MCF 10A (cell line): ENCODE results near the gene FIBCD1. TPM values are rescaled to one million over a fixed set of nuclear protein-coding genes. Genes with fewer than 3 reads are reported as not detected.

Experiments used
- BruUV-seq: library from RNA; stranded (reverse); fragments of 400-500 nt; replicated peaks from 2 replicates; lab custom pipeline; 2021; lab: Mats Ljungman, UMichigan
- CTCF ChIA-PET: fragments of 300-600 bp; sonication (Branson Sonifier 250); formaldehyde crosslinking; extraction: SDS; loops from one replicate; lab custom pipeline; 2021; ENCODE audit warnings: antibody characterized with exemption, inconsistent platforms; lab: Yijun Ruan, JAX
- POLR2A ChIA-PET: fragments of 300-600, 350-650 bp; sonication (Branson Sonifier 250); formaldehyde crosslinking; extraction: SDS; loops from one replicate; lab custom pipeline; 2020; ENCODE audit warnings: antibody characterized with exemption, inconsistent platforms; lab: Yijun Ruan, JAX
- DNase-seq: peaks from one replicate; pipeline ENCODE4 v3.0.0-alpha.2; 2018; ENCODE audit not compliant: unreplicated experiment
- H3K27ac Mint-ChIP-seq: one replicate; pipeline ENCODE4 v1.8.0; 2022; ENCODE audit warnings: mild to moderate bottlenecking, low read depth, mixed read lengths; ENCODE audit not compliant: unreplicated experiment
- H3K27me3 Mint-ChIP-seq: one replicate; pipeline ENCODE4 v1.8.0; 2022; ENCODE audit warnings: mixed read lengths; ENCODE audit not compliant: insufficient read depth, unreplicated experiment
- H3K36me3 Mint-ChIP-seq: one replicate; pipeline ENCODE4 v1.8.0; 2022; ENCODE audit warnings: mild to moderate bottlenecking, moderate library complexity, mixed read lengths; ENCODE audit not compliant: insufficient read depth, unreplicated experiment
- H3K4me1 Mint-ChIP-seq: one replicate; pipeline ENCODE4 v1.8.0; 2022; ENCODE audit warnings: mixed read lengths; ENCODE audit not compliant: insufficient read depth, unreplicated experiment
- H3K4me3 Mint-ChIP-seq: one replicate; pipeline ENCODE4 v1.8.0; 2022; ENCODE audit warnings: mild to moderate bottlenecking, moderate library complexity, mixed read lengths; ENCODE audit not compliant: unreplicated experiment
- H3K9me3 Mint-ChIP-seq: one replicate; pipeline ENCODE4 v1.8.0; 2022; ENCODE audit warnings: mixed read lengths; ENCODE audit not compliant: unreplicated experiment
- CTCF ChIP-seq: fragments of 200-600 bp; IDR thresholded peaks from one replicate; pipeline ENCODE4 v1.8.0; 2022; ENCODE audit warnings: antibody characterized with exemption, mild to moderate bottlenecking; ENCODE audit not compliant: unreplicated experiment
- intact Hi-C: fragments of 100-400 bp; cut with micrococcal nuclease; formaldehyde crosslinking; loops from 2 replicates; pipeline ENCODE4 v1.14.1; 2022
- total RNA-seq: library from RNA; stranded (reverse); gene quantifications from 2 replicates; pipeline ENCODE4 v1.2.3, GENCODE V29; 2022

The FIBCD1 gene
- total RNA-seq, 1 experiment from 2014 or later, result 1.6 TPM

GRCh38 chr9:130901498-130902203, 37.4 kb downstream of the FIBCD1 start:
- no peak overlapping the region for H3K4me3 Mint-ChIP-seq
- BruUV-seq, result no TSS peak
- TF ChIP-seq CTCF, result no peak
- no peaks in the 10 kb centered on the region for H3K9me3 Mint-ChIP-seq
- peaks cover 12% of the 10 kb centered on the region for H3K27me3 Mint-ChIP-seq
- POLR2A ChIA-PET, result no interaction called here
- no peak for DNase-seq
- H3K4me1 Mint-ChIP-seq, result no peaks in the 10 kb centered on the region
- H3K27ac Mint-ChIP-seq, result no peak overlapping the region
- intact Hi-C loops, result no loop called here
- H3K36me3 Mint-ChIP-seq, result peaks cover 7% of the 10 kb centered on the region
- CTCF ChIA-PET, result interaction anchor here (0.6 to 1.7 kb wide), 5 partner anchors 11 to 125 kb away, joined by 3 to 4 read pairs (median 4); no protein-coding TSS in a partner anchor

- BruUV-seq, result no TSS peak
- Mint-ChIP-seq H3K27ac (no peak overlapping the region), H3K4me3 (no peak overlapping the region), H3K4me1 (no peaks in the 10 kb centered on the region), H3K9me3 (no peaks in the 10 kb centered on the region), H3K27me3 (peaks cover 12% of the 10 kb centered on the region), H3K36me3 (peaks cover 8% of the 10 kb centered on the region)
- DNase-seq, result no peak
- intact Hi-C loops, result no loop called here
- ChIA-PET CTCF (interaction anchor here (0.5 to 1.8 kb wide), 4 partner anchors 10 to 215 kb away, joined by 3 to 5 read pairs (median 4); no protein-coding TSS in a partner anchor), POLR2A (no interaction called here)
- no peak for TF ChIP-seq CTCF
These were observed 38.1 kb downstream of the FIBCD1 start for GRCh38 chr9:130900701-130901497.

- Mint-ChIP-seq H3K27ac (no peak overlapping the region), H3K36me3 (peaks cover 12% of the 10 kb centered on the region), H3K4me1 (no peaks in the 10 kb centered on the region), H3K9me3 (no peaks in the 10 kb centered on the region), H3K27me3 (peaks cover 12% of the 10 kb centered on the region), H3K4me3 (no peak overlapping the region)
- TF ChIP-seq CTCF, result no peak
- CTCF ChIA-PET, result interaction anchor here (0.9 to 1.8 kb wide), 4 partner anchors 32 to 191 kb away, joined by 3 to 5 read pairs (median 4); no protein-coding TSS in a partner anchor
- DNase-seq, result no peak
- no TSS peak for BruUV-seq
- intact Hi-C loops, result no loop called here
- POLR2A ChIA-PET, result interaction anchor here (0.6 kb wide), 1 partner anchor 1474 kb away, joined by 4 read pairs; no protein-coding TSS in a partner anchor
These were observed 39.8 kb downstream of the FIBCD1 start for GRCh38 chr9:130899051-130899748.
